H54 (cell line): ENCODE measurements around the gene STAT2.

Experiments used
- DNase-seq: peaks from one replicate; pipeline ENCODE4 v3.0.0; 2011; ENCODE audit warnings: low spot score, mixed read lengths; ENCODE audit not compliant: insufficient read length
- FAIRE-seq: peaks from 3 replicates; lab custom pipeline; 2011; peaks lifted over from hg19 to GRCh38; lab: Jason Lieb, UNC
- POLR2A ChIP-seq: IDR thresholded peaks from 2 replicates; pipeline ENCODE4 v1.6.1; 2011; ENCODE audit warnings: low read depth, mild to moderate bottlenecking, low read length

STAT2 gene

GRCh38 chr12:56299853-56300643, 59.9 kb downstream of the STAT2 start, which contains the start of gene CS:
Gene CS (minus strand): TSS chr12:56300330. CDS start chr12:56300201, 129 bp downstream.
- DNase-seq (peak; percentile 91), FAIRE-seq (peak; percentile 53)
- peak; percentile 57 for TF ChIP-seq POLR2A

GRCh38 chr12:56299308-56299852, 60.5 kb downstream of the STAT2 start:
- DNase-seq (no peak), FAIRE-seq (no peak)
- no peak for TF ChIP-seq POLR2A

GRCh38 chr12:56298828-56299227, 61.1 kb downstream of the STAT2 start:
- FAIRE-seq = no peak

GRCh38 chr12:56297400-56297799, 62.5 kb downstream of the STAT2 start:
- no peak for DNase-seq

More at GRCh38 chr12:56298828-56299227, 61.1 kb downstream of the STAT2 start:
- DNase-seq = no peak
- TF ChIP-seq POLR2A = no peak

GRCh38 chr12:56296295-56296694, 63.6 kb downstream of the STAT2 start:
- TF ChIP-seq POLR2A = no peak
- DNase-seq = no peak
- no peak for FAIRE-seq

More at GRCh38 chr12:56297400-56297799, 62.5 kb downstream of the STAT2 start:
- no peak for TF ChIP-seq POLR2A
- no peak for FAIRE-seq

GRCh38 chr12:56293795-56294194, 66.1 kb downstream of the STAT2 start:
- no peak for TF ChIP-seq POLR2A
- FAIRE-seq = no peak
- DNase-seq = no peak
